CD14-positive monocyte (primary cell): ENCODE measurements around the gene LRRC61. TPM values are rescaled to one million over a fixed set of nuclear protein-coding genes. Genes with fewer than 3 reads are reported as not detected.
A peak's percentile ranks its signal among the peaks of the same experiment; 100 is the strongest.

Source experiments
- DNase-seq, 3 donors: peaks; one replicate each; pipeline ENCODE4 v3.0.0-alpha.2; 2011 to 2022
- H2AFZ ChIP-seq: 2 replicates; pipeline ENCODE4 v1.6.0; 2012; ENCODE audit warnings: mild to moderate bottlenecking, low read depth, low read length, inconsistent platforms; ENCODE audit not compliant: insufficient read depth, poor library complexity, severe bottlenecking
- H3K27ac ChIP-seq, 2 donors: 1 replicate in 1 of 2; 2 replicates in 1 of 2; pipeline ENCODE4 v1.5.1; 2012 to 2013; ENCODE audit warnings: low read length in 2 of 2, control low read depth in 1 of 2, inconsistent platforms in 1 of 2, low read depth in 1 of 2, mild to moderate bottlenecking in 1 of 2
- H3K27me3 ChIP-seq, 2 donors: one replicate each; pipeline versions ENCODE4 v1.6.0 to v1.6.1; 2011 to 2013; ENCODE audit warnings: low read length in 2 of 2; ENCODE audit not compliant: control insufficient read depth in 2 of 2, insufficient read depth in 2 of 2
- H3K36me3 ChIP-seq, 2 donors: replicated peaks in 1 of 2; 1 replicate in 1 of 2; 2 replicates in 1 of 2; pipeline versions ENCODE4 v1.5.1 to v1.6.1; 2012 to 2013; ENCODE audit warnings: low read length in 2 of 2, control low read depth in 1 of 2, inconsistent platforms in 1 of 2, mild to moderate bottlenecking in 1 of 2; ENCODE audit not compliant: insufficient read depth in 2 of 2, control insufficient read depth in 1 of 2
- H3K4me1 ChIP-seq, 2 donors: 1 replicate in 1 of 2; 2 replicates in 1 of 2; pipeline versions ENCODE4 v1.5.1 to v1.6.1; 2012 to 2013; ENCODE audit warnings: low read length in 2 of 2, control low read depth in 1 of 2, inconsistent platforms in 1 of 2, mild to moderate bottlenecking in 1 of 2, moderate library complexity in 1 of 2; ENCODE audit not compliant: insufficient read depth in 2 of 2, control insufficient read depth in 1 of 2
- H3K4me2 ChIP-seq: replicated peaks from 2 replicates; pipeline ENCODE3; 2012; ENCODE audit warnings: low read length, moderate library complexity, mild to moderate bottlenecking; ENCODE audit not compliant: poor library complexity, severe bottlenecking; ENCODE audit errors: extremely low read depth
- H3K4me3 ChIP-seq, 3 experiments: fragments of 200-600 bp in 1 of 3; sonication (generic) in 1 of 3; replicated peaks in 1 of 3; 1 replicate in 2 of 3; 2 replicates in 1 of 3; pipeline ENCODE4 v1.5.1; 2011 to 2013; ENCODE audit warnings: low read length in 3 of 3, mild to moderate bottlenecking in 3 of 3, control low read depth in 2 of 3, low read depth in 2 of 3, inconsistent platforms in 1 of 3, moderate library complexity in 1 of 3
- H3K79me2 ChIP-seq: 2 replicates; pipeline ENCODE4 v1.6.0; 2012; ENCODE audit warnings: mild to moderate bottlenecking, control low read depth, inconsistent platforms, low read length, moderate library complexity; ENCODE audit not compliant: insufficient read depth
- H3K9ac ChIP-seq: 2 replicates; pipeline ENCODE4 v1.6.0; 2017; ENCODE audit warnings: low read length, mild to moderate bottlenecking; ENCODE audit not compliant: insufficient read depth, poor library complexity, severe bottlenecking
- H3K9me3 ChIP-seq, 2 donors: replicated peaks in 1 of 2; 1 replicate in 1 of 2; 2 replicates in 1 of 2; pipeline versions ENCODE4 v1.5.1 to v1.6.1; 2012 to 2013; ENCODE audit warnings: low read length in 2 of 2, control low read depth in 1 of 2; ENCODE audit not compliant: control insufficient read depth in 1 of 2, insufficient read depth in 1 of 2
- H4K20me1 ChIP-seq: 2 replicates; pipeline ENCODE4 v1.6.0; 2012; ENCODE audit warnings: mild to moderate bottlenecking, low read length, control low read depth, moderate library complexity; ENCODE audit not compliant: insufficient read depth
- H3K27ac Mint-ChIP-seq, 7 donors: one replicate each; pipeline ENCODE4 v1.8.0; 2020; ENCODE audit warnings: mild to moderate bottlenecking in 7 of 7, mixed read lengths in 7 of 7, moderate library complexity in 6 of 7, inconsistent platforms in 2 of 7
- H3K27me3 Mint-ChIP-seq, 3 donors: one replicate each; pipeline ENCODE4 v1.8.0; 2021 to 2022; ENCODE audit warnings: low read depth in 3 of 3, mild to moderate bottlenecking in 3 of 3, mixed read lengths in 3 of 3, moderate library complexity in 3 of 3, inconsistent platforms in 1 of 3
- H3K36me3 Mint-ChIP-seq, 2 donors: one replicate each; pipeline ENCODE4 v1.8.0; 2020; ENCODE audit warnings: mixed read lengths in 2 of 2, inconsistent platforms in 1 of 2, mild to moderate bottlenecking in 1 of 2
- H3K4me1 Mint-ChIP-seq: one replicate; pipeline ENCODE4 v1.8.0; 2020; ENCODE audit warnings: mild to moderate bottlenecking, mixed read lengths
- H3K4me3 Mint-ChIP-seq, 2 donors: one replicate each; pipeline ENCODE4 v1.8.0; 2020; ENCODE audit warnings: mild to moderate bottlenecking in 2 of 2, mixed read lengths in 2 of 2, moderate library complexity in 1 of 2
- H3K9me3 Mint-ChIP-seq, 7 donors: one replicate each; pipeline ENCODE4 v1.8.0; 2020 to 2022; ENCODE audit warnings: mixed read lengths in 7 of 7, mild to moderate bottlenecking in 6 of 7, moderate library complexity in 6 of 7, inconsistent platforms in 2 of 7
- WGBS: methylation state at CpG from one replicate; pipeline ENCODE4 v1.1.5; 2013; ENCODE audit warnings: missing lambda C conversion rate; ENCODE audit not compliant: insufficient coverage; 5-methylcytosine and 5-hydroxymethylcytosine counted together
- intact Hi-C, 2 donors: fragments of 100-400 bp; cut with micrococcal nuclease; formaldehyde crosslinking; loops; one replicate each; pipeline versions ENCODE4 v1.15.0 to v1.15.1; 2023
- polyA plus RNA-seq, 3 donors: library from polyadenylated mRNA; depleted of rRNA in 1 of 3; unstranded in 2 of 3; stranded (reverse) in 1 of 3; fragments of 300-500 nt in 2 of 3; fragments of >200 nt in 1 of 3; fragmentation: Illumina TruSeq in 2 of 3; gene quantifications; 1 replicate in 2 of 3; 2 replicates in 1 of 3; pipeline ENCODE4 v1.2.3, GENCODE V29; 2012 to 2021
- TF ChIP-seq, protein P1 (sequence below): fragments of 200-600 bp; IDR thresholded peaks from one replicate; pipeline ENCODE4 v1.8.0; 2022; ENCODE audit warnings: antibody characterized with exemption, mild to moderate bottlenecking

Gene LRRC61
- polyA plus RNA-seq, 3 donors, result 1.4 to 8.6 (median 5.7) TPM

- Histone ChIP-seq H3K9ac (no peak overlapping the region), H3K4me2 (no peak overlapping the region), H3K27ac (no peak overlapping the region), H3K4me1 (peaks cover 0 to 1% of the 10 kb centered on the region in 2 donors), H2AFZ (no peak overlapping the region), H3K4me3 (no peak overlapping the region), H3K36me3 (peaks cover 5 to 11% of the 10 kb centered on the region in 2 donors), H3K79me2 (no peaks in the 10 kb centered on the region), H3K9me3 (no peaks in the 10 kb centered on the region), H4K20me1 (no peaks in the 10 kb centered on the region), H3K27me3 (peaks cover 4 to 11% of the 10 kb centered on the region in 2 donors)
- no peak overlapping the region for H3K27ac Mint-ChIP-seq
- H3K9me3 Mint-ChIP-seq, result peaks cover 0 to 2% (median 0%) of the 10 kb centered on the region in 7 donors
- WGBS, result 88% methylated on average over 7 of the region's 7 CpGs
- H3K36me3 Mint-ChIP-seq, result peaks cover 16 to 22% of the 10 kb centered on the region in 2 donors
- H3K27me3 Mint-ChIP-seq, result peaks cover 9 to 12% (median 11%) of the 10 kb centered on the region in 3 donors
- intact Hi-C loops, result no loop called here
- peaks cover 4% of the 10 kb centered on the region for H3K4me1 Mint-ChIP-seq
- no peak for DNase-seq
- TF ChIP-seq, protein P1, sequence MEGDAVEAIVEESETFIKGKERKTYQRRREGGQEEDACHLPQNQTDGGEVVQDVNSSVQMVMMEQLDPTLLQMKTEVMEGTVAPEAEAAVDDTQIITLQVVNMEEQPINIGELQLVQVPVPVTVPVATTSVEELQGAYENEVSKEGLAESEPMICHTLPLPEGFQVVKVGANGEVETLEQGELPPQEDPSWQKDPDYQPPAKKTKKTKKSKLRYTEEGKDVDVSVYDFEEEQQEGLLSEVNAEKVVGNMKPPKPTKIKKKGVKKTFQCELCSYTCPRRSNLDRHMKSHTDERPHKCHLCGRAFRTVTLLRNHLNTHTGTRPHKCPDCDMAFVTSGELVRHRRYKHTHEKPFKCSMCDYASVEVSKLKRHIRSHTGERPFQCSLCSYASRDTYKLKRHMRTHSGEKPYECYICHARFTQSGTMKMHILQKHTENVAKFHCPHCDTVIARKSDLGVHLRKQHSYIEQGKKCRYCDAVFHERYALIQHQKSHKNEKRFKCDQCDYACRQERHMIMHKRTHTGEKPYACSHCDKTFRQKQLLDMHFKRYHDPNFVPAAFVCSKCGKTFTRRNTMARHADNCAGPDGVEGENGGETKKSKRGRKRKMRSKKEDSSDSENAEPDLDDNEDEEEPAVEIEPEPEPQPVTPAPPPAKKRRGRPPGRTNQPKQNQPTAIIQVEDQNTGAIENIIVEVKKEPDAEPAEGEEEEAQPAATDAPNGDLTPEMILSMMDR, result no peak
- no peak overlapping the region for H3K4me3 Mint-ChIP-seq
Measured at GRCh38 chr7:150335108-150335773, 12.1 kb downstream of the LRRC61 start.

DNA sequence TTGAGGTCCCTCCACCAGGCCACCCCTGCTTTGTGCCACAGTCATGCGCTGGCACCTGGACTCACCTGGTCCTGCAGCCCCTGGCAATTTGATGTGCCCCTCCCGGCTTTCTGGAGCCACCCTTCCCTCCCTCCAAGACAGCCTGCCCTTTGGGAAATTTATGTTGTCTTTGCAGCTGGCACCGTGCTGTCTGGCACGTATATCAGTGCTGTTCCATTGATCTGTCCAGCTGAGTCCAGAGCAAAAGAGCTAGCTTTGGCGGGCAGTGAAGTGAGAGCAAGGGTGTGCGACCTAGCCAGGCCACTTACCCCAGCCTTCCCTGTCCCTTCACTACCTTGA is 12.6 kb downstream of the LRRC61 start:
- H3K79me2 ChIP-seq, result no peaks in the 10 kb centered on the region
- no peak overlapping the region for H3K4me2 ChIP-seq
- Mint-ChIP-seq H3K4me3 (no peak overlapping the region), H3K36me3 (peaks cover 12 to 18% of the 10 kb centered on the region in 2 donors), H3K27me3 (peaks cover 13 to 16% (median 14%) of the 10 kb centered on the region in 3 donors), H3K27ac (peak overlapping the region in 1 of 7 donors; percentile 33), H3K9me3 (peaks cover 0 to 4% (median 1%) of the 10 kb centered on the region in 7 donors), H3K4me1 (peaks cover 7% of the 10 kb centered on the region)
- peaks cover 0 to 7% of the 10 kb centered on the region in 2 donors for H3K36me3 ChIP-seq
- H2AFZ ChIP-seq, result no peak overlapping the region
- H3K27me3 ChIP-seq, result peaks cover 6 to 16% of the 10 kb centered on the region in 2 donors
- intact Hi-C loops, result no loop called here
- H3K4me1 ChIP-seq, result peaks cover under 1 to 6% of the 10 kb centered on the region in 2 donors
- no peak overlapping the region for H3K4me3 ChIP-seq
- no peaks in the 10 kb centered on the region for H3K9me3 ChIP-seq
- no peaks in the 10 kb centered on the region for H4K20me1 ChIP-seq
- WGBS, result 76% methylated on average over 3 of the region's 6 CpGs
- no peak for DNase-seq
- TF ChIP-seq, protein P1, result no peak
- no peak overlapping the region for H3K27ac ChIP-seq
- no peak overlapping the region for H3K9ac ChIP-seq
